Thoracic aorta (tissue), 2 donors: Measurements from ENCODE around the gene BMPER. TPM values are rescaled to one million over a fixed set of nuclear protein-coding genes. Genes with fewer than 3 reads are reported as not detected.

Experiments
- ATAC-seq: fragments of 150-250 bp; one replicate; pipeline ENCODE4 v1.8.0; 2017; ENCODE audit warnings: low read depth; ENCODE audit not compliant: insufficient number of reproducible peaks, low FRiP score
- DNase-seq: peaks from one replicate; pipeline ENCODE4 v3.0.0-alpha.2; 2020; ENCODE audit warnings: low spot score
- H3K27ac ChIP-seq, 2 donors: fragments of 200-600 bp; sonication (generic); 1 replicate in 1 of 2; 2 replicates in 1 of 2; pipeline ENCODE4 v1.5.1; 2016; ENCODE audit warnings: mild to moderate bottlenecking in 2 of 2, moderate library complexity in 2 of 2
- H3K27me3 ChIP-seq: fragments of 200-600 bp; sonication (generic); replicated peaks from 2 replicates; pipeline ENCODE4 v1.6.0; 2016; ENCODE audit warnings: mild to moderate bottlenecking; ENCODE audit not compliant: insufficient read depth
- H3K36me3 ChIP-seq: fragments of 200-600 bp; sonication (generic); one replicate; pipeline ENCODE4 v1.5.1; 2016
- H3K4me1 ChIP-seq, 2 donors: fragments of 200-600 bp; sonication (generic); 1 replicate in 1 of 2; 2 replicates in 1 of 2; pipeline versions ENCODE4 v1.5.1 to v1.6.0; 2016; ENCODE audit warnings: low read depth in 2 of 2, mild to moderate bottlenecking in 1 of 2; ENCODE audit not compliant: control insufficient read depth in 1 of 2
- H3K4me3 ChIP-seq: fragments of 200-600 bp; sonication (generic); 2 replicates; pipeline ENCODE4 v1.5.1; 2016; ENCODE audit warnings: mild to moderate bottlenecking
- H3K9me3 ChIP-seq: fragments of 200-600 bp; sonication (generic); 2 replicates; pipeline ENCODE4 v1.5.1; 2016
- total RNA-seq, 2 donors: library from RNA; depleted of rRNA; stranded (reverse); fragments of >200 nt; gene quantifications; one replicate each; pipeline versions ENCODE4 v1.1.0 to v1.2.3, GENCODE V29; 2016
- TF ChIP-seq, protein P1 (sequence below): fragments of 200-600 bp; sonication (generic); IDR thresholded peaks from one replicate; pipeline ENCODE4 v1.5.1; 2019; ENCODE audit warnings: antibody characterized with exemption

BMPER gene
- total RNA-seq, 2 donors from 2014 or later, result 0.54 to 2.3 TPM

DNA sequence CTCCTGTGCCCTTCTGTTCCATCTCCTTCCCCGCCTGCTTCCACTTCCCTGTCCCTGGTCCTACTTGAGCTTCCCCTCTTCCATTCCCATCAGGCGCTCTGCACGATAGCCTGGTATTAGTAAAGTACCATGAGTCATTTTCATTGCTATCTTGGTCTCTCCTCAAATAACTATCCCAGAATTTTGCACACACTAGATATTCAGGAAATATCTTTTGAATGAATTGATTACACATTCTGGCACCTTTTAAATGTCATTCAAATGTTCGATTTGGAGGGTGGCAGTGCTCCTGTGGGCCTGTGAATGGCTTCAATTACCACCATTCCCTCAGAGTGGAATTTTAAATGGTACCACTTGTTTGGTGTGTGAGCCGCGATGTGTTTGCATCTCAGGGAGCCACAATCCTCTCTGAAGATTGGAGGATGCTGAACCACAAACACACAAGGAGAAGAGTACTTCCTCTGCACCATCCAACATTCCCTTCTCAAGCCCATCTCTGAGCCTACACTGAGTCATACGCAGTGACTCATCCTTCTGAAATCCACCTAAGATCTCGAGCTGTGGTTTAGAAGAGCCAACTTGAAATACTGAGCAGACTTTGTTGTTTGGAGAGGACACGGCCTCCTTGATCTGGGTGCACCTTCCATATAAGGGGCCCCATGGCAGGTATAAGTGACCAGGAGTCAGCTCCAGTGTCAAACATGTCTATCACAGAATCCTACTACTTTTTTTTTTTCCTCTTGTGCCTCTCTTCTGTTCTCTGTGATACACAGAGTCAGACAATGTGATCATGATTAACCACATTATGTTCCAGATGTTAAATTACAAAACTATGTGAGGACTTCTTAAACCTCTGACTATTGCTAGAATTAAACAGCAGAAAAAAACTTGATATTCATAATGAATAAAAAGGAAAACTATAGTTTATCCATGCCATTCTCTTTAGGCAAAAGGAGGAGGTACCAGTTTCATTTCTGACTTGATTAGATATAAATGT, 81.9 kb downstream of the BMPER start:
- H3K4me3 ChIP-seq, result no peak overlapping the region
- H3K36me3 ChIP-seq, result no peaks in the 10 kb centered on the region
- no peaks in the 10 kb centered on the region for H3K4me1 ChIP-seq
- DNase-seq, result no peak
- no peak overlapping the region for H3K27ac ChIP-seq
- no peaks in the 10 kb centered on the region for H3K27me3 ChIP-seq
- TF ChIP-seq, protein P1, sequence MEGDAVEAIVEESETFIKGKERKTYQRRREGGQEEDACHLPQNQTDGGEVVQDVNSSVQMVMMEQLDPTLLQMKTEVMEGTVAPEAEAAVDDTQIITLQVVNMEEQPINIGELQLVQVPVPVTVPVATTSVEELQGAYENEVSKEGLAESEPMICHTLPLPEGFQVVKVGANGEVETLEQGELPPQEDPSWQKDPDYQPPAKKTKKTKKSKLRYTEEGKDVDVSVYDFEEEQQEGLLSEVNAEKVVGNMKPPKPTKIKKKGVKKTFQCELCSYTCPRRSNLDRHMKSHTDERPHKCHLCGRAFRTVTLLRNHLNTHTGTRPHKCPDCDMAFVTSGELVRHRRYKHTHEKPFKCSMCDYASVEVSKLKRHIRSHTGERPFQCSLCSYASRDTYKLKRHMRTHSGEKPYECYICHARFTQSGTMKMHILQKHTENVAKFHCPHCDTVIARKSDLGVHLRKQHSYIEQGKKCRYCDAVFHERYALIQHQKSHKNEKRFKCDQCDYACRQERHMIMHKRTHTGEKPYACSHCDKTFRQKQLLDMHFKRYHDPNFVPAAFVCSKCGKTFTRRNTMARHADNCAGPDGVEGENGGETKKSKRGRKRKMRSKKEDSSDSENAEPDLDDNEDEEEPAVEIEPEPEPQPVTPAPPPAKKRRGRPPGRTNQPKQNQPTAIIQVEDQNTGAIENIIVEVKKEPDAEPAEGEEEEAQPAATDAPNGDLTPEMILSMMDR, result no peak
- peak; percentile 55 for ATAC-seq
- H3K9me3 ChIP-seq, result no peaks in the 10 kb centered on the region

DNA sequence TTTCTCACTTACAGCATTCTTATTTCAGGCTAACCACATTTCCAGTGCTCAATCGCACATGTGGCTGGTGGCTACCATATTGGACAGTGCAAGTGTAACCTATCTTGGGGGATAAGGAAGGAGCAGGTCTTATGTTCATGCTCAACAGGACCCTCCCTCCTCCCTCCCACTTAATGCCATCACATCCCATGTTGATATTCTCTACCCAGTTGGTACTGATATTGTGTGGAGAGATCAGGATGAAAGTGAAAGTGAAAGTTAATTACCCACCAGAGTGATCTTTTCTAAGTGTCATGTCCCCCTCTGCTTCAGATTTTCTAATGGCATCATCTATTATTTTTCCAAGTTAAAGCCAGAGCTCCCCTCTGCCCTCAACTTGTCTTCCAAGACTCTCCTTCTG, 91.6 kb downstream of the BMPER start:
- Histone ChIP-seq H3K27ac (no peak overlapping the region), H3K4me3 (no peak overlapping the region), H3K36me3 (no peaks in the 10 kb centered on the region), H3K27me3 (no peaks in the 10 kb centered on the region), H3K9me3 (no peaks in the 10 kb centered on the region), H3K4me1 (peaks cover 0 to 8% of the 10 kb centered on the region in 2 donors)
- DNase-seq (no peak), ATAC-seq (no peak)
- TF ChIP-seq, protein P1, result no peak

DNA sequence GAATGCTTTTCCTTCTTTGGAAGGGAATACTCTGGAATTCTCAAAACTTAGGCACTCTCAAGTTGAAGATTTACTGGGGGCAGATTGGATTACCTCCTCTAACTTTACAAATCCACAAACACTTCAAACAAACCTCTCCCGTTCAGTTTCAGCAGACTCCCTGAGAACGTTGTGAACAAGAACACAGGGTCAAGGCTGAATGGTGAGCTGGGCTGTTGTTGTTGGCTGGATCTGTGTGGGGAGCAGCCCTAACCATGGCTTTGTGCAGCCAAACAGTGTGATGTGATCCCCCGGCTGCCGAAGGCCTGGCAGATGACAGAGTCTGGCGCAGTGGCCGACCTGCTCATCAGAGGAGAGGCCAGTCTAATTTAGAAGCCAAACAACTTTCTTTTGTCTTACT, 93.1 kb downstream of the BMPER start:
- H3K9me3 ChIP-seq, result no peaks in the 10 kb centered on the region
- no peak for DNase-seq
- H3K27ac ChIP-seq, result no peak overlapping the region
- no peak for ATAC-seq
- H3K36me3 ChIP-seq, result no peaks in the 10 kb centered on the region
- H3K4me1 ChIP-seq, result peaks cover 0 to 8% of the 10 kb centered on the region in 2 donors
- H3K27me3 ChIP-seq, result no peaks in the 10 kb centered on the region
- TF ChIP-seq, protein P1, result no peak
- no peak overlapping the region for H3K4me3 ChIP-seq

DNA sequence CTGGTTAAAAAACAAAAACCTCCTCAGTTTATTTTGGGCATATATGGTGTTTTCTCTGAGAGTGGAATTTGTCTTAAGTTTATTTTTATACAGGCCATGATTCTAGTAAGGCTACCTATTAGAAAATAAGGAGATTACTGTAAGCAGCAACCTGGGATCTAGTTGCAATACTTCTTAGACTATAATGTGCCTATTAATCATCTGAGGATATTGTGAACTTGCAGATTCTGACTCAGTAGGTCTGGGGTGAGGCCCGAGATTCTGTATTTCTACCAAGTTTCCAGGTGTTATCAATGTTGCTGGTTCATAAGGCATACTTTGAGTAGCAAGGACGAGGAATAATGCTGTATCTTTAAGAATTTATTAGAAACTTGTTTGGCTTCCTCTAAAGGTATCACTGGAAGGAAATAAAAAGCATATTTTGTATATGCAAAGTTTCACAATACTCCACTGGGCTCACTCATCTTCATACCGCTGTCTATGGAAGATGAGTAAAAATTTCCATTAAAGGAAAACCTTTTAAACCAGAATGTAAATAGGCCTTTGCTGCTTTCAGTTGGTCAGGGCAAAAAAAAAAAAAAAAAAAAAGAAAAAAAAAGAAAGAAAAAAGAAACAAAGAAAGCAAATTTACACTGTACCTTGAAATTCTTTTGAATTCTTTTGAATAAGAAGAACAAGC, 105.8 kb downstream of the BMPER start:
- Histone ChIP-seq H3K27me3 (no peaks in the 10 kb centered on the region), H3K9me3 (no peaks in the 10 kb centered on the region), H3K4me1 (peaks cover 0 to 8% of the 10 kb centered on the region in 2 donors), H3K27ac (no peak overlapping the region), H3K36me3 (no peaks in the 10 kb centered on the region), H3K4me3 (no peak overlapping the region)
- DNase-seq (no peak), ATAC-seq (no peak)
- TF ChIP-seq, protein P1, result no peak

DNA sequence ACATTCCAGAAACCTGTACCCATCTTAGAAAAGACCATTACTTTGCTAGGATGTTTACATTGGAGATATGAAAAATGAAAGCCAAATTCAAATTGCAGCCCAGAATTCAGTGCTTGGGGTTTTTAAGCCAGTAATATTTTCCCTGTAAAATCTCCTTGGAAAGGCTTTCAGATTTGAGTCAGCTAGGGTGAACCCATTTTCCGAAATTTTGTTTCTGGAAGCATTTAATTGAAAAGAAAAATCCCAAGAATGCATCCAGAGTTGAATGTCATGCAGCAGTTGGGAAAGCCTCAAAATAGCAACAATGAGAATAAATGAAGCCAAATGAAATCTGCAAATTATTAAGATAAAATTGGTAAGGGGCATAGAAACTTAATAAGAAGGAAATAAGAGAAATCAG, 106.4 kb downstream of the BMPER start:
- no peak for ATAC-seq
- Histone ChIP-seq H3K9me3 (no peaks in the 10 kb centered on the region), H3K27me3 (no peaks in the 10 kb centered on the region), H3K4me1 (peaks cover 0 to 8% of the 10 kb centered on the region in 2 donors), H3K36me3 (no peaks in the 10 kb centered on the region), H3K27ac (no peak overlapping the region), H3K4me3 (no peak overlapping the region)
- TF ChIP-seq, protein P1, result no peak
- DNase-seq, result no peak
